GF-D8 (cell line): ENCODE data around the gene RND2.

Experiments
- DNase-seq: peaks from one replicate; lab custom pipeline; 2025; lab: John Stamatoyannopoulos, UW

RND2 gene

DNA sequence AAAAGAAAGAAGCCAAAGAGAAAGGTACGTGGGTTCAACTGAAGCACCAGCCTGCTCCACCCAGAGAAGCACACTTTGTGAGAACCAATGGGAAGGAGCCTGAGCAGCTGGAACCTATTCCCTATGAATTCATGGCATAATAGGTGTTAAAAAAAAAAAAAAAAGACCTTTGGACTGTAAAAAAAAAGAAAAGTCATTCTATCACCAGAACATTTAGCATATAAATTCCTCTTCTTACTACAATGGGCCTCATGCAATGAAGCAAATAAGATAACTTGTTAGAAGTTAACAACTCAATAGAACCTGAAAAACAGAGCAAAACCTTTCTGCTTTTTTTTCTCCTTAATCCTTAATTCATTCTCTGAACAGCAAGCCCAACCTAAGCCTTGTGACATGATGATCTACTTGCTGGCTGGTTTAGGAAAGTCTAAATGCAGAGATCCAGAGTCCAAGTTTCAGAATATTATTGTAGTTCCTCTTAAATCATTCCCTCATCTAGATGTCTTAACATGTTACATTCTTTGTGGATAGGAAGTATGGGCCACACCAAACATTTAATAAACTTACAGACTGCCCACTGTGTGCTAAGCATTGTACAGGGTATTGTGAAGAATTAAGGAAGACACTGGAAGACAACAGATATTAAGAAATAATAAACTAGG is 54.7 kb downstream of the RND2 start:
- DNase-seq, result no peak
